Breast epithelium (tissue), 4 donors: Measurements from ENCODE around the gene DNAH17. TPM values are rescaled to one million over a fixed set of nuclear protein-coding genes. Genes with fewer than 3 reads are reported as not detected.
A peak's percentile ranks its signal among the peaks of the same experiment; 100 is the strongest.

Experiments
- DNase-seq, 2 donors: peaks; one replicate each; pipeline ENCODE4 v3.0.0-alpha.2; 2019; ENCODE audit warnings: low spot score in 2 of 2
- H3K27ac ChIP-seq, 2 donors: fragments of 200-600 bp; sonication (generic) in 1 of 2; one replicate each; pipeline ENCODE4 v1.5.1; 2016 to 2019; ENCODE audit warnings: mild to moderate bottlenecking in 1 of 2
- H3K27me3 ChIP-seq, 2 donors: fragments of 200-600 bp; sonication (generic) in 1 of 2; one replicate each; pipeline versions ENCODE4 v1.5.1 to v1.6.0; 2017 to 2019; ENCODE audit warnings: control low read depth in 1 of 2, mild to moderate bottlenecking in 1 of 2
- H3K36me3 ChIP-seq: fragments of 200-600 bp; one replicate; pipeline ENCODE4 v1.5.1; 2019
- H3K4me1 ChIP-seq, 2 donors: fragments of 200-600 bp; sonication (generic); one replicate each; pipeline ENCODE4 v1.5.1; 2016 to 2019; ENCODE audit warnings: control low read depth in 1 of 2
- H3K4me3 ChIP-seq, 3 donors: fragments of 200-600 bp; sonication (generic); 1 replicate in 2 of 3; 2 replicates in 1 of 3; pipeline ENCODE4 v1.5.1; 2016 to 2019; ENCODE audit warnings: mild to moderate bottlenecking in 3 of 3, moderate library complexity in 2 of 3
- H3K9me3 ChIP-seq, 2 donors: fragments of 200-600 bp; sonication (generic) in 1 of 2; one replicate each; pipeline ENCODE4 v1.5.1; 2016 to 2019; ENCODE audit warnings: control low read depth in 1 of 2
- CTCF ChIP-seq, 3 donors: fragments of 450-650 bp; IDR thresholded peaks; one replicate each; pipeline ENCODE4 v1.5.1; 2016 to 2017; ENCODE audit warnings: antibody characterized with exemption in 3 of 3, mild to moderate bottlenecking in 3 of 3, moderate library complexity in 3 of 3
- POLR2A ChIP-seq: fragments of 450-650 bp; IDR thresholded peaks from one replicate; pipeline ENCODE4 v1.6.1; 2016; ENCODE audit warnings: antibody characterized with exemption, mild to moderate bottlenecking, moderate library complexity
- POLR2AphosphoS5 ChIP-seq, 3 donors: sonication (generic); formaldehyde crosslinking; IDR thresholded peaks; one replicate each; pipeline ENCODE4 v1.6.1; 2017; ENCODE audit warnings: antibody characterized with exemption in 3 of 3
- intact Hi-C: fragments of 100-400 bp; cut with DNase I; formaldehyde crosslinking; loops from one replicate; pipeline ENCODE4 v1.15.1; 2023; ENCODE audit warnings: low total_unique reads
- total RNA-seq, 3 donors: library from RNA; depleted of rRNA; stranded (reverse); fragments of >200 nt; gene quantifications; one replicate each; pipeline ENCODE4 v1.1.0, GENCODE V29; 2016

Gene DNAH17
- total RNA-seq, 3 donors from 2014 or later = 0.15 to 0.33 TPM; not detected in 1

DNA sequence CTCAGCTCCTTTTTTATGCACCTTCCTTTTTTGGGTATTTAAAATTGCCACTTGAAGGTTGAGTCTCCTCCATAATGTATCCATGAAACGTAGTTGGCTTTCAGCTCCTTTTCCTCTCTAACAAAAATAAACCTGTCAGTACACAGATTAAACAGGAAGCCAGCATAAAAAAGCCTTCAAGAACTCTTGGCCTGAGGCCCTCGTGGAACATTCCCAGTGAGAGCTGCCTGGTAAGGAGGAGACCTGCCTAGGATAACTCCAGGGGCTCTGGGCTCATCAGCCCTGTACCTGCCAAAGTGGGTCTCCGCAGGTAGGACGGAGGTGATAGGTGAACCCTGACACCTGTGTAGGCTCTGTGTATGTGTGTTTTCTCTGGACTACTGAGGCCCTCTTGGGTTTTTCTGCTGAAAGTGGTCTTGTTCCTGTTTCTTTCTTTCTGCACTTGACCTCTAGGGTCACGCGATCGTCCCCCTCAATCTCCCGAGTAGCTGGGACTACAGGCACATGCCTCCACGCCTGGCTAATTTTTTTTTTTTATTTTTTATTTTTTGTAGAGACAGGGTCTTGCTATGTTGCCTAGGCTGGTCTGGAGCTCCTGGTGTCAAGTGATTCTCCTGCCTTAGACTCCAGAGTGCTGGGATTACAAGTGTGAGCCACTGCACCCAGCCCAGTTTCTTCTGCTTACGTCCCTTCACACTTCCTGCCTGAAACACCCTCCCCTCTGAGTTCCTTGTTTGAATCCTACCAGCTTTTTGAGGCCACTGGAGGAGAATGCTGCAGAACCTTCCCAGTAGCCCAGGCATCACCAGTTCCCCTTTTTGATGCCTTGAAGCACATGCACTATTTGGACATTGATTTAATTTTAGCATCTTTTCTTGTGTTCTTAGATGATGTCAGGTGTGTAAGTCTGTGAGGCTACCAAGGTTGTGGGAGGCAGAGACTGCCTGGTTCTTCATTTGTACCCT, 188.9 kb downstream of the DNAH17 start:
- H3K27ac ChIP-seq = peak overlapping the region; percentile 45 to 79
- no peaks in the 10 kb centered on the region for H3K9me3 ChIP-seq
- H3K36me3 ChIP-seq = no peaks in the 10 kb centered on the region
- intact Hi-C loops = no loop called here
- H3K4me1 ChIP-seq = peaks cover 3 to 11% of the 10 kb centered on the region in 2 donors
- no peak overlapping the region for H3K4me3 ChIP-seq
- TF ChIP-seq POLR2A (no peak), POLR2AphosphoS5 (IDR thresholded peaks at IDR 0.05) (no peak), CTCF (IDR thresholded peaks at IDR 0.05) (no peak)
- no peak for DNase-seq
- no peaks in the 10 kb centered on the region for H3K27me3 ChIP-seq

DNA sequence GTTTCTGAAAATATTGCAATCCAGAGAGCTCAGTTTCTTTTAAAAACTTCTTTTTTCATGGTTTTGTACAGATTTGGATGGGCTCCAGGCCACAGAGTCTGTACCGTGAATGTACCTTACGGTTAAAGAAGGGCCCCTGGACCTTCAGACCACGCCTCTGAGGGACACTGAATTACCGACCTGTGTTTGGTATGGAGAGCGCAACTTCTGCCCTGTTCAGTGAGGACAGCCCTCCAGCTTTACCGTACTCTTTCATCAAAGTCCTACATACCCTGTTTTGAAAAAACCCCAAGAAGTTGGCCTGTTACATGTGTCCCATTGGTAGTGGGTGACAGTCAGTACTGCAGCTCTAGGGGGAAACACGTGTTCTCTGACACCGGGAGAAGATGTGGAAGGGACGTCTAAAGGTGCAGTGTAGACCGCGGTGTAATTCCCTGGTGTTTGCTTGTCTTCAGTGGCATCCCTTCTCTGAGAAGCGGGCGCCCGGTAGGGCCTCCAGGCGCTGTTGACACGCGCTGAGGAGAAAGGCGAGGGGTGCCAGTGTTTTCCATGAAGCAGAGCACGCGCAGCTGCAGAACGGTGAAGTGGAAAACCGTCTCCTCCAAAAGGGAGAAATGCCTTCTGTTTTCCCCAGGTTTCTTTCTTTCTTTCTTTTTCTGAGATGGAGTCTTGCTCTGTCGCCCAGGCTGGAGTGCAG, 192.6 kb downstream of the DNAH17 start:
- H3K9me3 ChIP-seq = no peaks in the 10 kb centered on the region
- no peaks in the 10 kb centered on the region for H3K36me3 ChIP-seq
- H3K4me3 ChIP-seq = no peak overlapping the region
- H3K4me1 ChIP-seq = peaks cover 3 to 26% of the 10 kb centered on the region in 2 donors
- DNase-seq = no peak
- no peaks in the 10 kb centered on the region for H3K27me3 ChIP-seq
- intact Hi-C loops = no loop called here
- H3K27ac ChIP-seq = peak overlapping the region; percentile 80 to 91
- TF ChIP-seq POLR2A (no peak), CTCF (IDR thresholded peaks at IDR 0.05) (no peak), POLR2AphosphoS5 (IDR thresholded peaks at IDR 0.05) (no peak)

DNA sequence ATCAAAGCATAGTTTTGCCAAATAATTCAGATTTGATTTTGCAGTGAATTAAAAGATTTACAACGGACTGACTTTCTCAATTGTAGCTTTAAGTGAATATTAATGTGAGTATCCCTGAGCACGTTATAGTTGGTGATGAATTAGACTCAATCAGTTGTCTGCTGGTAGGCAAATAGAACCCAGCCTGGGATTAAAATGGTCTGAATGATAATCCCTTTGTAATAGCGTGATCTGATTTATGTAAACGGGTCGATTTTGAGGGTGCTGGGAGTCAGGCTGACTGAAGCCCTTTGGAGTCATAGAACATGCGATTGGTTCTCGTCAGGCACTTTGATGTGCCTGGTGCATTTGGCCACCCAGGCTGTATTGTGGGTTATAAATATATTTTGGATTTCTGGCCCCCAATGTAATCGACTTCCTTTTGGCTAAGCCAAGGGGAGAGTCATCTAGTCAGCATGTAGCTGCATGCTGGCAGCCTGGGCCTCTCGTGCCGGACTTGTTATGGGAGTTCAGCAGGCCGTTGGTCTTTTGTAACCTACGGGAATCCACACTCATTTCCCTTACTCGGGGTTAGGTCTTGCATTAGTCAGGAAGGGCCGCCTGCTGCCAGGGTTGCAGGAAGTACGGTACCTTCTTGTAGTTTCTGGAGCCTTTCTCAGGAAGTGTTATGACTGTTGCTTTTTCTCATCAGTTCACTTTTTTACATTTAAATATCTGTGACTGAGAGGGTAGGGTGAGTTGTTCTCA, 193.3 kb downstream of the DNAH17 start:
- Histone ChIP-seq H3K9me3 (no peaks in the 10 kb centered on the region), H3K27me3 (no peaks in the 10 kb centered on the region), H3K36me3 (no peaks in the 10 kb centered on the region), H3K4me3 (no peak overlapping the region), H3K27ac (peak overlapping the region; percentile 80 to 91), H3K4me1 (peaks cover 3 to 31% of the 10 kb centered on the region in 2 donors)
- TF ChIP-seq POLR2AphosphoS5 (IDR thresholded peaks at IDR 0.05) = peak; percentile 67 to 93 (median 68)
- TF ChIP-seq POLR2A = no peak
- DNase-seq = peak in 1 of 2 donors; percentile 81
- intact Hi-C loops = no loop called here

- Histone ChIP-seq H3K4me1 (peaks cover 3 to 31% of the 10 kb centered on the region in 2 donors), H3K27ac (peak overlapping the region; percentile 30 to 78), H3K27me3 (no peaks in the 10 kb centered on the region), H3K9me3 (no peaks in the 10 kb centered on the region), H3K4me3 (no peak overlapping the region), H3K36me3 (no peaks in the 10 kb centered on the region)
- no peak for TF ChIP-seq CTCF (IDR thresholded peaks at IDR 0.05)
- no peak for TF ChIP-seq POLR2AphosphoS5 (IDR thresholded peaks at IDR 0.05)
- TF ChIP-seq POLR2A = no peak
- DNase-seq = no peak
- intact Hi-C loops = no loop called here
Measured at GRCh38 chr17:78381601-78382232, 195.5 kb downstream of the DNAH17 start.

- Histone ChIP-seq H3K4me3 (no peak overlapping the region), H3K36me3 (no peaks in the 10 kb centered on the region), H3K9me3 (no peaks in the 10 kb centered on the region), H3K4me1 (peaks cover 3 to 37% of the 10 kb centered on the region in 2 donors), H3K27ac (peak overlapping the region in 1 of 2 donors; percentile 30), H3K27me3 (no peaks in the 10 kb centered on the region)
- DNase-seq = no peak
- intact Hi-C loops = no loop called here
- TF ChIP-seq POLR2A (no peak), CTCF (IDR thresholded peaks at IDR 0.05) (no peak), POLR2AphosphoS5 (IDR thresholded peaks at IDR 0.05) (no peak)
Measured at GRCh38 chr17:78380370-78380769, 196.8 kb downstream of the DNAH17 start.
